ENCODE data around the gene PHACTR4. TPM values are rescaled to one million over a fixed set of nuclear protein-coding genes. Genes with fewer than 3 reads are reported as not detected.

PHACTR4 gene
- total and polyA plus RNA-seq, 10 of the 15 experiments (the other 5 are each of a cell fraction or from before 2014, with no cell fraction given): 8.9 to 34.2 (median 12.5) TPM

GRCh38 chr1:28457678-28458077, 88.1 kb downstream of the PHACTR4 start:
- no peaks in the 10 kb centered on the region for H4K20me1 ChIP-seq (ENCODE audit: control insufficient read depth, insufficient read depth)
- intact Hi-C loops (cut with micrococcal nuclease; ENCODE audit: unreplicated experiment): no loop called here
- WGBS (ENCODE audit: insufficient coverage, insufficient replicate concordance, low lambda C conversion rate, missing lambda C conversion rate): 71% methylated on average over 1 of the region's 1 CpG
- in situ Hi-C loops (cut with MboI): no loop called here
- H3K79me2 ChIP-seq (ENCODE audit: control insufficient read depth, insufficient read depth, low read length): no peaks in the 10 kb centered on the region
- TF ChIP-seq, protein P1, sequence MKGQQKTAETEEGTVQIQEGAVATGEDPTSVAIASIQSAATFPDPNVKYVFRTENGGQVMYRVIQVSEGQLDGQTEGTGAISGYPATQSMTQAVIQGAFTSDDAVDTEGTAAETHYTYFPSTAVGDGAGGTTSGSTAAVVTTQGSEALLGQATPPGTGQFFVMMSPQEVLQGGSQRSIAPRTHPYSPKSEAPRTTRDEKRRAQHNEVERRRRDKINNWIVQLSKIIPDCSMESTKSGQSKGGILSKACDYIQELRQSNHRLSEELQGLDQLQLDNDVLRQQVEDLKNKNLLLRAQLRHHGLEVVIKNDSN (IDR thresholded peaks at IDR 0.05; ENCODE audit: borderline replicate concordance, extremely low read length, insufficient read depth, low read depth, low read length): no peak
- no peak for TF ChIP-seq PAX8 (IDR thresholded peaks at IDR 0.05)
- TF ChIP-seq, protein P2, sequence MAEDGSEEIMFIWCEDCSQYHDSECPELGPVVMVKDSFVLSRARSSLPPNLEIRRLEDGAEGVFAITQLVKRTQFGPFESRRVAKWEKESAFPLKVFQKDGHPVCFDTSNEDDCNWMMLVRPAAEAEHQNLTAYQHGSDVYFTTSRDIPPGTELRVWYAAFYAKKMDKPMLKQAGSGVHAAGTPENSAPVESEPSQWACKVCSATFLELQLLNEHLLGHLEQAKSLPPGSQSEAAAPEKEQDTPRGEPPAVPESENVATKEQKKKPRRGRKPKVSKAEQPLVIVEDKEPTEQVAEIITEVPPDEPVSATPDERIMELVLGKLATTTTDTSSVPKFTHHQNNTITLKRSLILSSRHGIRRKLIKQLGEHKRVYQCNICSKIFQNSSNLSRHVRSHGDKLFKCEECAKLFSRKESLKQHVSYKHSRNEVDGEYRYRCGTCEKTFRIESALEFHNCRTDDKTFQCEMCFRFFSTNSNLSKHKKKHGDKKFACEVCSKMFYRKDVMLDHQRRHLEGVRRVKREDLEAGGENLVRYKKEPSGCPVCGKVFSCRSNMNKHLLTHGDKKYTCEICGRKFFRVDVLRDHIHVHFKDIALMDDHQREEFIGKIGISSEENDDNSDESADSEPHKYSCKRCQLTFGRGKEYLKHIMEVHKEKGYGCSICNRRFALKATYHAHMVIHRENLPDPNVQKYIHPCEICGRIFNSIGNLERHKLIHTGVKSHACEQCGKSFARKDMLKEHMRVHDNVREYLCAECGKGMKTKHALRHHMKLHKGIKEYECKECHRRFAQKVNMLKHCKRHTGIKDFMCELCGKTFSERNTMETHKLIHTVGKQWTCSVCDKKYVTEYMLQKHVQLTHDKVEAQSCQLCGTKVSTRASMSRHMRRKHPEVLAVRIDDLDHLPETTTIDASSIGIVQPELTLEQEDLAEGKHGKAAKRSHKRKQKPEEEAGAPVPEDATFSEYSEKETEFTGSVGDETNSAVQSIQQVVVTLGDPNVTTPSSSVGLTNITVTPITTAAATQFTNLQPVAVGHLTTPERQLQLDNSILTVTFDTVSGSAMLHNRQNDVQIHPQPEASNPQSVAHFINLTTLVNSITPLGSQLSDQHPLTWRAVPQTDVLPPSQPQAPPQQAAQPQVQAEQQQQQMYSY (CRISPR knock-in tag; IDR thresholded peaks at IDR 0.05): no peak
- TF ChIP-seq MYB (IDR thresholded peaks at IDR 0.05; ENCODE audit: borderline replicate concordance, low read depth, low read length): no peak
- TF ChIP-seq, protein P3, sequence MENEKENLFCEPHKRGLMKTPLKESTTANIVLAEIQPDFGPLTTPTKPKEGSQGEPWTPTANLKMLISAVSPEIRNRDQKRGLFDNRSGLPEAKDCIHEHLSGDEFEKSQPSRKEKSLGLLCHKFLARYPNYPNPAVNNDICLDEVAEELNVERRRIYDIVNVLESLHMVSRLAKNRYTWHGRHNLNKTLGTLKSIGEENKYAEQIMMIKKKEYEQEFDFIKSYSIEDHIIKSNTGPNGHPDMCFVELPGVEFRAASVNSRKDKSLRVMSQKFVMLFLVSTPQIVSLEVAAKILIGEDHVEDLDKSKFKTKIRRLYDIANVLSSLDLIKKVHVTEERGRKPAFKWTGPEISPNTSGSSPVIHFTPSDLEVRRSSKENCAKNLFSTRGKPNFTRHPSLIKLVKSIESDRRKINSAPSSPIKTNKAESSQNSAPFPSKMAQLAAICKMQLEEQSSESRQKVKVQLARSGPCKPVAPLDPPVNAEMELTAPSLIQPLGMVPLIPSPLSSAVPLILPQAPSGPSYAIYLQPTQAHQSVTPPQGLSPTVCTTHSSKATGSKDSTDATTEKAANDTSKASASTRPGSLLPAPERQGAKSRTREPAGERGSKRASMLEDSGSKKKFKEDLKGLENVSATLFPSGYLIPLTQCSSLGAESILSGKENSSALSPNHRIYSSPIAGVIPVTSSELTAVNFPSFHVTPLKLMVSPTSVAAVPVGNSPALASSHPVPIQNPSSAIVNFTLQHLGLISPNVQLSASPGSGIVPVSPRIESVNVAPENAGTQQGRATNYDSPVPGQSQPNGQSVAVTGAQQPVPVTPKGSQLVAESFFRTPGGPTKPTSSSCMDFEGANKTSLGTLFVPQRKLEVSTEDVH (IDR thresholded peaks at IDR 0.05; ENCODE audit: low read depth, partially characterized antibody): no peak
- TF ChIP-seq CHD4 (IDR thresholded peaks at IDR 0.05): no peak
- TF ChIP-seq MEF2B (IDR thresholded peaks at IDR 0.05; ENCODE audit: partially characterized antibody, poor library complexity, severe bottlenecking): no peak
- TF ChIP-seq ASH2L (IDR thresholded peaks at IDR 0.05; ENCODE audit: borderline replicate concordance, low read depth): no peak
- no peak for TF ChIP-seq STAT1 (conservative IDR thresholded peaks at IDR 0.05)
- H3K4me2 ChIP-seq (ENCODE audit: control insufficient read depth, insufficient read depth): no peak overlapping the region
- no peaks in the 10 kb centered on the region for H3K9me3 ChIP-seq (replicated peaks; ENCODE audit: control insufficient read depth, insufficient read depth, low read length)
- FAIRE-seq: no peak
- CTCF ChIA-PET: interaction anchor here (0.6 to 1.2 kb wide), 2 partner anchors 113 to 209 kb away, joined by 3 read pairs; no protein-coding TSS in a partner anchor
- H3K27ac ChIP-seq (ENCODE audit: control insufficient read depth, insufficient read depth): no peak overlapping the region
- H3K9ac ChIP-seq (ENCODE audit: control insufficient read depth, insufficient read depth, low read length): no peak overlapping the region
- no peak for ATAC-seq
- POLR2A ChIA-PET: interaction anchor here (0.6 kb wide), 1 partner anchor 206 kb away, joined by 3 read pairs; no protein-coding TSS in a partner anchor
- RAD21 ChIA-PET (ENCODE audit: unreplicated experiment): no interaction called here
- no peaks in the 10 kb centered on the region for H3K27me3 ChIP-seq (replicated peaks in 1 of 2; ENCODE audit: control insufficient read depth in 2 of 2, insufficient read depth in 2 of 2, low read length in 1 of 2)
- no peak overlapping the region for H3K4me3 ChIP-seq
- no peak overlapping the region for H2AFZ ChIP-seq (ENCODE audit: control insufficient read depth, low read depth, low read length)
- peaks cover 0 to 4% of the 10 kb centered on the region in 2 experiments; a peak in 1 of 4 replicates for H3K36me3 ChIP-seq (ENCODE audit: control insufficient read depth in 2 of 2, insufficient read depth in 2 of 2, low read length in 1 of 2)
- no peaks in the 10 kb centered on the region for H3K4me1 ChIP-seq (ENCODE audit: control insufficient read depth, insufficient read depth, low read length)
- no peak for DNase-seq (ENCODE audit: low read depth, low spot score)
- no TSS peak for BruUV-seq (replicated peaks)
- SMC1A ChIA-PET (ENCODE audit: uncharacterized antibody, unreplicated experiment): no interaction called here
